GM15510 (cell line): Measurements from ENCODE around the gene ARFRP1.
A peak's percentile ranks its signal among the peaks of the same experiment; 100 is the strongest.

Source experiments
- POLR2A ChIP-seq: IDR thresholded peaks from 3 replicates; pipeline ENCODE4 v1.6.1; 2011; ENCODE audit warnings: borderline replicate concordance; ENCODE audit not compliant: insufficient read length; ENCODE audit errors: extremely low read depth

Gene ARFRP1

GRCh38 chr20:63707558-63708300 is at the start of gene ARFRP1, which contains the start of gene ZGPAT:
ARFRP1 (minus strand) TSS chr20:63707976; CDS start chr20:63707091, 885 bp downstream.
ZGPAT (plus strand) TSS chr20:63708039; CDS start chr20:63708581, 542 bp downstream.
- peak; percentile 74 for TF ChIP-seq POLR2A

- TF ChIP-seq POLR2A: no peak
Observed at GRCh38 chr20:63756648-63756991, 48.8 kb upstream of the ARFRP1 start.

- no peak for TF ChIP-seq POLR2A
Observed at GRCh38 chr20:63755933-63756647, 48.3 kb upstream of the ARFRP1 start.

- no peak for TF ChIP-seq POLR2A
Observed at GRCh38 chr20:63754008-63754407, 46.2 kb upstream of the ARFRP1 start.

GRCh38 chr20:63753381-63753780 is 45.6 kb upstream of the ARFRP1 start:
- no peak for TF ChIP-seq POLR2A

- no peak for TF ChIP-seq POLR2A
Observed at GRCh38 chr20:63752411-63753101, 44.8 kb upstream of the ARFRP1 start.

GRCh38 chr20:63751471-63752271 is 43.9 kb upstream of the ARFRP1 start:
- no peak for TF ChIP-seq POLR2A

- no peak for TF ChIP-seq POLR2A
Observed at GRCh38 chr20:63750807-63751470, 43.2 kb upstream of the ARFRP1 start.

- TF ChIP-seq POLR2A: no peak
Observed at GRCh38 chr20:63749597-63750508, 42.1 kb upstream of the ARFRP1 start.

GRCh38 chr20:63748934-63749270 is 41.1 kb upstream of the ARFRP1 start:
- no peak for TF ChIP-seq POLR2A

- no peak for TF ChIP-seq POLR2A
Observed at GRCh38 chr20:63748070-63748933, 40.5 kb upstream of the ARFRP1 start.

- TF ChIP-seq POLR2A: no peak
Observed at GRCh38 chr20:63747622-63748069, 39.9 kb upstream of the ARFRP1 start.
